Effector CD8-positive, alpha-beta T cell (primary cell): ENCODE data around the gene MCF2L.

Source experiments
- DNase-seq: peaks from one replicate; lab custom pipeline; 2025; lab: John Stamatoyannopoulos, UW

The MCF2L gene

GRCh38 chr13:113083402-113084061 lies 114.5 kb downstream of the MCF2L start:
- DNase-seq, result no peak

GRCh38 chr13:113084094-113084942 lies 115.3 kb downstream of the MCF2L start:
- DNase-seq, result no peak

GRCh38 chr13:113084943-113085540 lies 116.0 kb downstream of the MCF2L start:
- no peak for DNase-seq

- DNase-seq, result no peak
These were observed 117.2 kb downstream of the MCF2L start for GRCh38 chr13:113086031-113086750.

GRCh38 chr13:113086991-113087922 lies 118.2 kb downstream of the MCF2L start:
- DNase-seq, result no peak

GRCh38 chr13:113087923-113088690 lies 119.1 kb downstream of the MCF2L start:
- DNase-seq, result no peak

- no peak for DNase-seq
These were observed 119.6 kb downstream of the MCF2L start for GRCh38 chr13:113088691-113089020.

- DNase-seq, result no peak
These were observed 120.8 kb downstream of the MCF2L start for GRCh38 chr13:113089693-113090414.

GRCh38 chr13:113090415-113090770 lies 121.4 kb downstream of the MCF2L start:
- no peak for DNase-seq

- DNase-seq, result no peak
These were observed 121.8 kb downstream of the MCF2L start for GRCh38 chr13:113090806-113091205.

GRCh38 chr13:113091211-113091771 lies 122.3 kb downstream of the MCF2L start:
- no peak for DNase-seq

GRCh38 chr13:113091891-113092775 lies 123.1 kb downstream of the MCF2L start:
- DNase-seq, result no peak

GRCh38 chr13:113092776-113093579 lies 124.0 kb downstream of the MCF2L start:
- no peak for DNase-seq

GRCh38 chr13:113093580-113094409 lies 124.8 kb downstream of the MCF2L start:
- no peak for DNase-seq

GRCh38 chr13:113094410-113094800 lies 125.4 kb downstream of the MCF2L start:
- no peak for DNase-seq

- DNase-seq, result no peak
These were observed 126.4 kb downstream of the MCF2L start for GRCh38 chr13:113095146-113096051.
